ENCODE results near the gene TOP2B.

Gene TOP2B

GRCh38 chr3:25557694-25558093 lies 107.0 kb downstream of the TOP2B start:
- no peak for DNase-seq (ENCODE audit: low spot score)

GRCh38 chr3:25556447-25556846 lies 108.3 kb downstream of the TOP2B start:
- DNase-seq (ENCODE audit: low spot score) = no peak

- DNase-seq (ENCODE audit: low spot score) = no peak
These were observed 108.8 kb downstream of the TOP2B start for GRCh38 chr3:25555695-25556437.

GRCh38 chr3:25554376-25554775 lies 110.3 kb downstream of the TOP2B start:
- DNase-seq (ENCODE audit: low spot score) = no peak

GRCh38 chr3:25552251-25552650 lies 112.5 kb downstream of the TOP2B start:
- DNase-seq (ENCODE audit: low spot score) = no peak

GRCh38 chr3:25548836-25549235 lies 115.9 kb downstream of the TOP2B start:
- no peak for DNase-seq (ENCODE audit: low spot score)

- no peak for DNase-seq (ENCODE audit: low spot score)
These were observed 116.6 kb downstream of the TOP2B start for GRCh38 chr3:25547943-25548674.
